ENCODE data around the gene XRN2. TPM values are rescaled to one million over a fixed set of nuclear protein-coding genes. Genes with fewer than 3 reads are reported as not detected.

The XRN2 gene
- total RNA-seq, 4 donors from 2014 or later: 56.7 to 81.4 (median 73.0) TPM

- no peak for TF ChIP-seq CTCF (IDR thresholded peaks at IDR 0.05; ENCODE audit: low read depth)
These were observed 83.0 kb downstream of the XRN2 start for GRCh38 chr20:21386111-21386510.

- TF ChIP-seq CTCF (IDR thresholded peaks at IDR 0.05; ENCODE audit: low read depth): no peak
These were observed 84.4 kb downstream of the XRN2 start for GRCh38 chr20:21387528-21387927.

DNA sequence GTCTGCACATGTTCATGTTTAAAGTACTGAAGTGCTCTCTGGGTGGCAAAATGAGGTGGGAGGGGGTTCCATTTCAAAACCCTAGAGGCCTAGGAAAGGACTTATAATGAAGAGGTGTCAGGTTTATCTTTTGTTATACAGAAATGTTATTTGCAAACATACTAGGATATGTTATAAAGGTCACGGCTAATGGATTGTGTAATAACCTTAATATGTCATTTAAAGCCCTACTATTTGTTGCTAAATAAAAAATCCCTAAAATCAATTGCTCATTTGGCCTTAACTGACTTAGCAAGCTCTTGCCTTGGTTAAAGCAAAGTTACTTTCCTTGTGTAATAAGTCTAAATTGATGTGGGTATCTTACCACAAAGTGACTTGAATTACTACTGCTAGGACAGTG, 85.4 kb downstream of the XRN2 start:
- no peak for TF ChIP-seq CTCF (IDR thresholded peaks at IDR 0.05; ENCODE audit: low read depth)

- no peak for TF ChIP-seq CTCF (IDR thresholded peaks at IDR 0.05; ENCODE audit: low read depth)
These were observed 86.2 kb downstream of the XRN2 start for GRCh38 chr20:21389368-21389767.

DNA sequence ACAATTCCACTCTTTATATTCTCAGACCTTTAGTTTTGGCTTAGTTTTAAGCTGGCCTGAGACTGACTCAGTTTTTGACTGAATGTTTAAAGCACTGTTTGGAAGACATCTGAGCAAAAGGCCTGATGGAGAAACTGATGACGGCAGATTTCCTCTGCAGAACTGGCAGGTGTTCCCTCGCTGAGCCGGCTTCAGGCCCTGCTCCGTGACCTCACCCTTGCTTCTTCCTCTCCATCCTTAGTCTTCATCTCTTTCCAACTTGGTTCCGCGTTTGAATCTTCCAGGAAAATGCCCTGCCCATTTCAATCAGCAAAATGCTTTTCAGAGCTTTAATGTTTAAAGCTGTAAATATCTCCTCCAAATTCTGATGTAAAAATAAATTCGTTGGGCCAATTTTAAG, 87.6 kb downstream of the XRN2 start:
- TF ChIP-seq CTCF (IDR thresholded peaks at IDR 0.05; ENCODE audit: low read depth): no peak

DNA sequence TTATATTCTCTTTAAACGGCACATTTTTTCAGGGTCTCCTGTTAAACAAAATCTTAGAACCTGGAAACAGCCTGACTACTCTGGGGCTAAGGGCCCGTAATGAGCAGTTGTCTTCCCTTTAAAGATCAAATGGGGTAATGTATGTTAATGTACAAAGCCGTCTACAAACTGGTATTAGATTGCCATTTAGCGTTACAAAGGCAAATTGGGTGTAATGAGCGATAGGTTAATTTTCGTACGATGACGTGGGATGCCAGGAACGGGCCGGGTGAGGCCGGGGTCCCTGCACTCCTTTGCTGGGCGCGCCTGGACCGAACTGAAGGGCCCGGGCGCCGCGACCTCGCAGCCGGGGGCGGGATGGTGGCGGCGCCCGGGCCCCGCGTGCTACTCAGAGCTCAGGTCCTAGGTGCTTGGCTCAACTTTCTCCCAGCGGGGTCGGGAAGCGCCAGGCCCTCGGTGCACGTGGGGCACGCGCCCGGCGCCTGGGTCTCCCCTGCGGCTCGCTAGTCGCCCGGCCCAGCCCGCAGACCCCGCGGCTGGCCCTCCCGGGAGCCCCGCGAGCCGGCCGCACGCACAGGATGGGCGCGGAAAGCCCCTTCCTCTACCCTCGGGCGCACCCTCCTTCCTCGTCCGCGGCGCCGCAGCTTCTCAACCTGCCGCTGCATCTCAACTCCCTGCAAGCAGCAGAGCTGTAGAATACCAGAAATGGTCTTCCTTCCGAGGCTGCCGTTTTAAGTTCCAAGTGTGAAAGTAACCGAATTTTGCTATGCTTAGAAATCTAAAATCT, 88.2 kb downstream of the XRN2 start:
- TF ChIP-seq CTCF (IDR thresholded peaks at IDR 0.05; ENCODE audit: low read depth): no peak

DNA sequence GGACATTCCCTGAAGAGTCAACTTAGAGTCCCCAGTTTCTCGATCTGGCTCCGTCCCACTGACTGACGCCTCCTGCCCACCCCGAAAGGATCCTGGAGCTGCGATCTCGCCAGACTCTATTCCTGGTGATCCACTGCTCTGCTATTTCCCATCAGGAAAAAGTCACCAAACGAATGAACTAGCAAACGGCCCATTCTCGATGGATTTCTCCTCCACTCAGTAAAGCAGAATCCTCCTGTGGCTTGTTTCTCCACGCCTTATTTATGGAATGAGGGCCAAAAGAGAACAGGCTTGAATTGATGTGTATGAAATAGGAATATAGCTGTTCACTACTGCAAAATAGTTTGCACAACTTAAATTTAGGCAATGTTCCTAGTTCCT, 88.8 kb downstream of the XRN2 start:
- TF ChIP-seq CTCF (IDR thresholded peaks at IDR 0.05; ENCODE audit: low read depth): no peak

Measured in subcutaneous adipose tissue (tissue), 4 donors.